K562 (cell line): Measurements from ENCODE around the gene DKC1. TPM values are rescaled to one million over a fixed set of nuclear protein-coding genes. Genes with fewer than 3 reads are reported as not detected.
A peak's percentile ranks its signal among the peaks of the same experiment; 100 is the strongest.

Experiments
- CBFA2T3 ChIP-seq: fragments of 450-650 bp; IDR thresholded peaks from 2 replicates; pipeline ENCODE4 v1.6.1; 2017
- CBX5 ChIP-seq: IDR thresholded peaks from 2 replicates; pipeline ENCODE4 v1.6.1; 2014; ENCODE audit warnings: low read depth, borderline replicate concordance
- CUX1 ChIP-seq: fragments of 200-800 bp; sonication (Bioruptor generic); IDR thresholded peaks from 2 replicates; pipeline ENCODE4 v1.6.1; 2016; ENCODE audit warnings: missing genetic modification characterization, missing compliant biosample characterization
- FOXA3 ChIP-seq, 2 experiments: fragments of 450-650 bp in 1 of 2; sonication (generic) in 1 of 2; formaldehyde crosslinking; IDR thresholded peaks in 1 of 2; conservative IDR thresholded peaks in 1 of 2; 2 replicates each; pipeline versions ENCODE4 v1.4.0 to v1.8.0; 2020 to 2022; ENCODE audit warnings: mild to moderate bottlenecking in 2 of 2, missing genetic modification reagents in 1 of 2
- HNRNPLL ChIP-seq: fragments of 200-400 bp; formaldehyde crosslinking; IDR thresholded peaks from 2 replicates; pipeline ENCODE4 v1.6.1; 2017; ENCODE audit warnings: low read length, low read depth, mild to moderate bottlenecking; ENCODE audit not compliant: poor library complexity, severe bottlenecking
- KLF16 ChIP-seq: IDR thresholded peaks from 2 replicates; pipeline ENCODE4 v1.6.1; 2016; ENCODE audit warnings: antibody characterized with exemption
- NFXL1 ChIP-seq: fragments of 450-650 bp; formaldehyde crosslinking; IDR thresholded peaks from 2 replicates; pipeline ENCODE4 v1.4.0; 2021; ENCODE audit warnings: mild to moderate bottlenecking
- PHF8 ChIP-seq: fragments of 200-600 bp; sonication (generic); IDR thresholded peaks from 2 replicates; pipeline ENCODE4 v1.6.1; 2012; ENCODE audit warnings: mixed run types, mild to moderate bottlenecking, inconsistent platforms, low read length, moderate library complexity, borderline replicate concordance
- POLR2A ChIP-seq: fragments of 450-650 bp; conservative IDR thresholded peaks from 2 replicates; pipeline ENCODE4 v1.6.1; 2016
- POLR2B ChIP-seq: fragments of 450-650 bp; IDR thresholded peaks from 2 replicates; pipeline ENCODE4 v1.6.1; 2018; ENCODE audit warnings: low read depth; ENCODE audit not compliant: partially characterized antibody
- RBM17 ChIP-seq: fragments of 200-400 bp; formaldehyde crosslinking; IDR thresholded peaks from 2 replicates; pipeline ENCODE4 v1.6.1; 2017; ENCODE audit warnings: low read depth, mild to moderate bottlenecking, low read length, borderline replicate concordance
- SIN3A ChIP-seq, 2 experiments: fragments of 150-350 bp in 1 of 2; IDR thresholded peaks; 2 replicates each; pipeline ENCODE4 v1.6.1; 2011 to 2016; ENCODE audit warnings: borderline replicate concordance in 2 of 2, low read depth in 2 of 2, low read length in 2 of 2, mild to moderate bottlenecking in 2 of 2, moderate library complexity in 2 of 2; ENCODE audit not compliant: control insufficient read depth in 1 of 2
- SIN3B ChIP-seq: fragments of 450-650 bp; IDR thresholded peaks from 2 replicates; pipeline ENCODE4 v1.6.1; 2017; ENCODE audit warnings: low read depth, mild to moderate bottlenecking, moderate library complexity
- SMARCA4 ChIP-seq: fragments of 450-650 bp; IDR thresholded peaks from 2 replicates; pipeline ENCODE4 v1.6.1; 2016
- STAG1 ChIP-seq: sonication (generic); formaldehyde crosslinking; IDR thresholded peaks from 2 replicates; pipeline ENCODE4 v1.5.0; 2020; ENCODE audit warnings: missing genetic modification reagents, borderline replicate concordance
- TCF3 ChIP-seq: sonication (generic); formaldehyde crosslinking; IDR thresholded peaks from 2 replicates; pipeline ENCODE4 v1.4.0; 2020; ENCODE audit warnings: mild to moderate bottlenecking, missing genetic modification reagents
- USF2 ChIP-seq: sonication (generic); formaldehyde crosslinking; IDR thresholded peaks from 2 replicates; pipeline ENCODE4 v1.5.0; 2020; ENCODE audit warnings: missing genetic modification reagents
- ZNF184 ChIP-seq: sonication (generic); formaldehyde crosslinking; IDR thresholded peaks from 2 replicates; pipeline ENCODE4 v1.5.0; 2020; ENCODE audit warnings: missing genetic modification reagents
- polyA plus RNA-seq, 8 experiments: library from polyadenylated mRNA; depleted of rRNA in 4 of 8; stranded (reverse) in 5 of 8; unstranded in 3 of 8; fragments of >200 nt; fragmentation: Nextera tagmentation in 2 of 8; fragmentation: Illumina TruSeq in 1 of 8; extraction: Ambion mirVana in 2 of 8; extraction: Trizol in 1 of 8; gene quantifications; 2 replicates each; pipeline versions ENCODE4 v1.2.1 to v1.2.3, GENCODE V29; 2011 to 2014; ENCODE audit warnings: inconsistent platforms in 1 of 8, missing spikeins in 1 of 8
- total RNA-seq, 7 experiments: library from RNA; depleted of rRNA in 6 of 7; stranded (reverse); fragments of >200 nt in 6 of 7; fragmentation: Illumina TruSeq in 2 of 7; extraction: Trizol in 2 of 7; gene quantifications; 2 replicates each; pipeline versions ENCODE4 v1.2.1 to v1.2.3, GENCODE V29; 2011 to 2021; ENCODE audit warnings: low replicate concordance in 1 of 7
- TF ChIP-seq, protein P1 (sequence below), 2 experiments: fragments of 450-650 bp; IDR thresholded peaks; 2 replicates each; pipeline ENCODE4 v1.6.1; 2016

Gene DKC1
- total and polyA plus RNA-seq, 9 of the 15 experiments (the other 6 are each of a cell fraction or from before 2014, with no cell fraction given) = 205 to 313 (median 219) TPM

DNA sequence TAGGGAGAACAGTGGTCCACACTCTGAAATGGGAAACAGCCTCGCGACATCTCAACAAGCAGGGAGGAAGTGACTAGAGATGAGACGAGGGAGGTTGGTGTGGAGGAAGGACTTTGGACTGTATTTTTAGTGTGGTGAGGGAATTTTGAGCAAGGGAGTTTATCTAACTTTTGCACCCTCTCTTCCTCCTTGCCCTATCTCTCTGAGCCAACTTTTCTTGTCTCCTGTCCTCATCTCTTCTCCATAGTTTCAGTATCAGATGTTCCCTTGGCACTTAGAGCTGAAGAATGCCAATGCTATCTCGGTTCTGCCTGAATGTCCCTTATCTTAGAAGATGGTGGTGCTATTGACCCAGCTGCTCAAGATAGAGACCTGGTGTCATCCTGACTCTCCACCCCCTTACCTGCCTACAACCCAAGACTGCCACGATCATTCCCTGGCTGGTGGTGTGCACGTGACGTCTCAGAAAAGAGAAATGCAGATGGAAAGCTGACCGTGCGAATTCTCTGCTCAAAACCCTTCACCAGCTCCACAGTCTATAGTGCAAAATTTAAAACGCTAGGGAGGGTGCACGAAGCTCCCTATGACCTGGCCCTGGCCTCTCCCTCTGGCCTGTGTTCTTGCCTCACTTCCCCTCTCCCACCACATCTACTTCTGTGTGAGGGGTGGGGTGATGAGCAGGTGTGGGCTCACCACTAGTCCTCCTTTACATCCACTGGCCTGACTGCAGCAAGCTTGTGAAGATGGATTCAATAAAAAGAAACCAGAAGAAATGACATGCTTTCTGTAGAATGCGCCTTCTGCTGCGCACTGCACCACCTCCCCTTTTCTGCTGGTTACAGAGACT, 21.7 kb downstream of the DKC1 start (continued):
- TF ChIP-seq TCF3 (peak; percentile 75), CUX1 (CRISPR knock-in tag) (no peak), PHF8 (no peak), POLR2B (no peak), SIN3A (IDR thresholded peaks at IDR 0.05; ENCODE audit: borderline replicate concordance in 2 of 2, control insufficient read depth in 1 of 2, low read depth in 2 of 2, low read length in 2 of 2) (no peak), CBFA2T3 (peak; percentile 85), ZNF184 (CRISPR knock-in tag) (no peak), NFXL1 (CRISPR knock-in tag) (no peak), RBM17 (no peak), SIN3B (no peak), STAG1 (no peak), FOXA3 (CRISPR knock-in tag; conservative IDR thresholded peaks at IDR 0.05 in 1 of 2, IDR thresholded peaks at IDR 0.05 in 1 of 2) (peak; percentile 54 to 82; a peak in 2 of 4 replicates), CBX5 (no peak), SMARCA4 (peak; percentile 62; the same call in 1 of the 2 replicates), POLR2A (peak; percentile 47; the same call in 1 of the 2 replicates), KLF16 (peak; percentile 50; the same call in 1 of the 2 replicates), USF2 (CRISPR knock-in tag) (peak; percentile 36; the same call in 1 of the 2 replicates), HNRNPLL (no peak)
- TF ChIP-seq, protein P1, sequence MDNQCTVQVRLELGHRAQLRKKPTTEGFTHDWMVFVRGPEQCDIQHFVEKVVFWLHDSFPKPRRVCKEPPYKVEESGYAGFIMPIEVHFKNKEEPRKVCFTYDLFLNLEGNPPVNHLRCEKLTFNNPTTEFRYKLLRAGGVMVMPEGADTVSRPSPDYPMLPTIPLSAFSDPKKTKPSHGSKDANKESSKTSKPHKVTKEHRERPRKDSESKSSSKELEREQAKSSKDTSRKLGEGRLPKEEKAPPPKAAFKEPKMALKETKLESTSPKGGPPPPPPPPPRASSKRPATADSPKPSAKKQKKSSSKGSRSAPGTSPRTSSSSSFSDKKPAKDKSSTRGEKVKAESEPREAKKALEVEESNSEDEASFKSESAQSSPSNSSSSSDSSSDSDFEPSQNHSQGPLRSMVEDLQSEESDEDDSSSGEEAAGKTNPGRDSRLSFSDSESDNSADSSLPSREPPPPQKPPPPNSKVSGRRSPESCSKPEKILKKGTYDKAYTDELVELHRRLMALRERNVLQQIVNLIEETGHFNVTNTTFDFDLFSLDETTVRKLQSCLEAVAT (IDR thresholded peaks at IDR 0.05) = no peak
